ENCODE data around the gene INHA. TPM values are rescaled to one million over a fixed set of nuclear protein-coding genes. Genes with fewer than 3 reads are reported as not detected.

Gene INHA
- total RNA-seq, 1 donor from 2014 or later = not detected

GRCh38 chr2:219537657-219538488 is 34.2 kb upstream of the INHA start:
- H3K4me3 Mint-ChIP-seq = no peak overlapping the region
- no peaks in the 10 kb centered on the region for H3K36me3 Mint-ChIP-seq (ENCODE audit: low read depth)
- CTCF ChIA-PET = no interaction called here
- intact Hi-C loops (cut with micrococcal nuclease) = no loop called here
- no peak overlapping the region for H3K27ac Mint-ChIP-seq
- TF ChIP-seq CTCF (IDR thresholded peaks at IDR 0.05) = no peak
- no peaks in the 10 kb centered on the region for H3K9me3 Mint-ChIP-seq
- peaks cover 27% of the 10 kb centered on the region for H3K27me3 Mint-ChIP-seq
- POLR2A ChIA-PET = no interaction called here
- DNase-seq (no peak), ATAC-seq (ENCODE audit: low read depth) (no peak)
- peaks cover 13% of the 10 kb centered on the region for H3K4me1 Mint-ChIP-seq

- no peak for DNase-seq
- Mint-ChIP-seq H3K27ac (no peak overlapping the region), H3K27me3 (peaks cover 23% of the 10 kb centered on the region), H3K36me3 (ENCODE audit: low read depth) (no peaks in the 10 kb centered on the region), H3K9me3 (no peaks in the 10 kb centered on the region), H3K4me1 (peaks cover 13% of the 10 kb centered on the region), H3K4me3 (no peak overlapping the region)
- ATAC-seq (ENCODE audit: low read depth) = no peak
- POLR2A ChIA-PET = no interaction called here
- CTCF ChIA-PET = no interaction called here
- TF ChIP-seq CTCF (IDR thresholded peaks at IDR 0.05) = no peak
- intact Hi-C loops (cut with micrococcal nuclease) = no loop called here
These were observed 33.6 kb upstream of the INHA start for GRCh38 chr2:219538504-219538951.

- peaks cover 14% of the 10 kb centered on the region for H3K4me1 Mint-ChIP-seq
- ATAC-seq (ENCODE audit: low read depth) (no peak), DNase-seq (no peak)
- CTCF ChIA-PET = interaction anchor here (1.0 to 1.1 kb wide), 2 partner anchors 9 to 80 kb away, joined by 3 to 4 read pairs; no protein-coding TSS in a partner anchor
- no peak for TF ChIP-seq CTCF (IDR thresholded peaks at IDR 0.05)
- no peak overlapping the region for H3K4me3 Mint-ChIP-seq
- H3K27me3 Mint-ChIP-seq = peaks cover 20% of the 10 kb centered on the region
- H3K9me3 Mint-ChIP-seq = no peaks in the 10 kb centered on the region
- intact Hi-C loops (cut with micrococcal nuclease) = no loop called here
- H3K27ac Mint-ChIP-seq = no peak overlapping the region
- no peaks in the 10 kb centered on the region for H3K36me3 Mint-ChIP-seq (ENCODE audit: low read depth)
- POLR2A ChIA-PET = no interaction called here
These were observed 32.9 kb upstream of the INHA start for GRCh38 chr2:219538956-219539788.

GRCh38 chr2:219539926-219540678 is 32.0 kb upstream of the INHA start:
- peaks cover 28% of the 10 kb centered on the region for H3K27me3 Mint-ChIP-seq
- no peak overlapping the region for H3K4me3 Mint-ChIP-seq
- ChIA-PET CTCF (interaction anchor here (1.0 to 3.9 kb wide), 7 partner anchors 10 to 149 kb away, joined by 3 to 23 read pairs (median 7); no protein-coding TSS in a partner anchor), POLR2A (interaction anchor here (0.6 to 0.9 kb wide), 2 partner anchors 42 to 464 kb away, joined by 4 to 5 read pairs; partner anchors contain the start of gene GMPPA)
- intact Hi-C loops (cut with micrococcal nuclease) = loop anchor here (5.0 kb wide), 3 partner anchors 263 to 828 kb away; partner anchors contain the start of genes DNAJB2, TTLL4, TUBA4A and TUBA4B
- H3K27ac Mint-ChIP-seq = no peak overlapping the region
- H3K4me1 Mint-ChIP-seq = peaks cover 22% of the 10 kb centered on the region
- ATAC-seq (ENCODE audit: low read depth) (no peak), DNase-seq (no peak)
- no peak for TF ChIP-seq CTCF (IDR thresholded peaks at IDR 0.05)
- H3K9me3 Mint-ChIP-seq = no peaks in the 10 kb centered on the region
- H3K36me3 Mint-ChIP-seq (ENCODE audit: low read depth) = no peaks in the 10 kb centered on the region

Data from activated B cell treated with CpG ODN at 0.5 μM for 24 hours (primary cell).